Left ventricle myocardium inferior (tissue), 1 donor: Measurements from ENCODE around the gene ZNF71. TPM values are rescaled to one million over a fixed set of nuclear protein-coding genes. Genes with fewer than 3 reads are reported as not detected.
A peak's percentile ranks its signal among the peaks of the same experiment; 100 is the strongest.

Experiments
- DNase-seq: peaks from one replicate; pipeline ENCODE4 v3.0.0-alpha.2; 2020
- H3K27ac ChIP-seq: fragments of 200-600 bp; replicated peaks from 2 replicates; pipeline ENCODE4 v1.8.0; 2021
- H3K27me3 ChIP-seq: fragments of 200-600 bp; 2 replicates; pipeline ENCODE4 v1.8.0; 2021; ENCODE audit warnings: low read depth
- H3K36me3 ChIP-seq: fragments of 200-600 bp; 2 replicates; pipeline ENCODE4 v1.8.0; 2021
- H3K4me1 ChIP-seq: fragments of 200-600 bp; 2 replicates; pipeline ENCODE4 v1.8.0; 2021
- H3K4me3 ChIP-seq: fragments of 200-600 bp; 2 replicates; pipeline ENCODE4 v1.8.0; 2021; ENCODE audit warnings: mild to moderate bottlenecking, moderate library complexity
- H3K9me3 ChIP-seq: fragments of 200-600 bp; replicated peaks from 2 replicates; pipeline ENCODE4 v1.8.0; 2021
- CTCF ChIP-seq: fragments of 200-600 bp; IDR thresholded peaks from 2 replicates; pipeline ENCODE4 v1.8.0; 2021; ENCODE audit warnings: antibody characterized with exemption, mild to moderate bottlenecking, borderline replicate concordance
- intact Hi-C: fragments of 100-400 bp; cut with micrococcal nuclease; formaldehyde crosslinking; loops from one replicate; pipeline ENCODE4 v1.11.0; 2022
- total RNA-seq: library from RNA; stranded (reverse); fragmentation: NEBNext Ultra II Directional; extraction: Animal tissue kit (Norgen Biotek cat#: 25700); gene quantifications from one replicate; pipeline ENCODE4 v1.2.1, GENCODE V29; 2021
- donor health status: DM: no; HTN: yes; CAD: no; lungs with severe emphysema.

ZNF71 gene
- total RNA-seq, 1 donor from 2014 or later, result 5.8 TPM

GRCh38 chr19:56567274-56568120 lies 27.6 kb upstream of the ZNF71 start, which contains the start of gene ZNF470:
Gene ZNF470 (plus strand): TSS chr19:56567468. CDS start chr19:56570312, 2,844 bp downstream.
- H3K9me3 ChIP-seq, result peaks cover 89% of the 10 kb centered on the region
- peaks cover 82% of the 10 kb centered on the region for H3K36me3 ChIP-seq
- intact Hi-C loops, result no loop called here

GRCh38 chr19:56572589-56572988 lies 22.5 kb upstream of the ZNF71 start:
- H3K4me3 ChIP-seq, result no peak overlapping the region
- DNase-seq, result no peak
- H3K36me3 ChIP-seq, result peaks cover 96% of the 10 kb centered on the region
- peaks cover 9% of the 10 kb centered on the region for H3K4me1 ChIP-seq
- H3K27ac ChIP-seq, result no peak overlapping the region
- H3K9me3 ChIP-seq, result peaks cover 97% of the 10 kb centered on the region
- no peak for TF ChIP-seq CTCF
- no peaks in the 10 kb centered on the region for H3K27me3 ChIP-seq
- intact Hi-C loops, result no loop called here

More at GRCh38 chr19:56567274-56568120, 27.6 kb upstream of the ZNF71 start, which contains the start of gene ZNF470:
- peaks cover 23% of the 10 kb centered on the region for H3K4me1 ChIP-seq
- TF ChIP-seq CTCF, result no peak
- no peaks in the 10 kb centered on the region for H3K27me3 ChIP-seq
- peak; percentile 97 for DNase-seq
- H3K27ac ChIP-seq, result peak within 1 kb of the TSS; percentile 95
- peak within 1 kb of the TSS; percentile 96 for H3K4me3 ChIP-seq

GRCh38 chr19:56573914-56574313 lies 21.2 kb upstream of the ZNF71 start:
- TF ChIP-seq CTCF, result no peak
- Histone ChIP-seq H3K4me1 (no peaks in the 10 kb centered on the region), H3K4me3 (no peak overlapping the region), H3K27ac (no peak overlapping the region), H3K9me3 (peaks cover 100% of the 10 kb centered on the region), H3K27me3 (no peaks in the 10 kb centered on the region), H3K36me3 (peaks cover 100% of the 10 kb centered on the region)
- intact Hi-C loops, result no loop called here
- DNase-seq, result no peak

GRCh38 chr19:56577719-56578602 lies 17.1 kb upstream of the ZNF71 start:
- peaks cover 100% of the 10 kb centered on the region for H3K36me3 ChIP-seq
- H3K4me3 ChIP-seq, result no peak overlapping the region
- intact Hi-C loops, result no loop called here
- no peak overlapping the region for H3K27ac ChIP-seq
- H3K27me3 ChIP-seq, result no peaks in the 10 kb centered on the region
- no peak for DNase-seq
- peaks cover 100% of the 10 kb centered on the region for H3K9me3 ChIP-seq
- no peak for TF ChIP-seq CTCF
- no peaks in the 10 kb centered on the region for H3K4me1 ChIP-seq

GRCh38 chr19:56594446-56594782 lies 688 bp upstream of the ZNF71 start:
- intact Hi-C loops, result no loop called here

More at GRCh38 chr19:56594446-56594782, 688 bp upstream of the ZNF71 start:
- H3K9me3 ChIP-seq, result peaks cover 38% of the 10 kb centered on the region
- H3K27me3 ChIP-seq, result no peaks in the 10 kb centered on the region
- H3K4me3 ChIP-seq, result peak overlapping the region; percentile 98
- peaks cover 24% of the 10 kb centered on the region for H3K4me1 ChIP-seq
- peaks cover 18% of the 10 kb centered on the region for H3K36me3 ChIP-seq
- no peak for TF ChIP-seq CTCF
- H3K27ac ChIP-seq, result peak overlapping the region; percentile 85
- no peak for DNase-seq
